ENCODE data around the gene AP3S2. TPM values are rescaled to one million over a fixed set of nuclear protein-coding genes. Genes with fewer than 3 reads are reported as not detected.

Gene AP3S2
- total and polyA plus RNA-seq, 2 of the 13 experiments (the other 11 are each of a cell fraction or from before 2014, with no cell fraction given) = 17.6 to 44.4 TPM

DNA sequence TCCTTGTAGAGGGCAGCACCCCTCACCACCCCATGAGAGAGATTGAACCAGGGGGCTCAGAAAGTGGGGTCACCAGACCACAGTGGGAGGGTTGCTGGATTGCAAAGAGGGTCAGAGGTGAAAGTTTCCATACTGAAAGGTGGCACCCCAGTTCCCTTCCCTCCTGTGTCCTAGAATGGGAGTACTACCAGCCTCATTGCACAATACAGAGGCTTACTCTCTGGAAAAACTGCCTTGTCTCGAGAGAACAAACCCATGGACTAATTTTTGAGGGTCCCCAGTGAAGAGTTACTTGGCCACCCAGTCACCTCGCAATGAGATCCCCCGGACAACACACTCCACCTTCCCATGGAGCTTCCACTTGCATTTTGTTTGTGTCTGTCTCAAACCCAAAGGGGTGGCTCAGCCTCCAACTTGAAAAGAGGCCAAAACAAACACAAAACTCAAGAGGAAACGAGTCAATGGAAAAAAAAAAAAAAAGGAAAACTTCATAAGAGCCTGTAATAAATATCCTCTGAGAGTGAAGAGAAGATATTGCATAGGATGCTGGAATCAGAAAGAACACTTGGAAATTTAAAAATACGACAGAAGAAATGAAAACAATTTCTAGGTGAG is 99.1 kb downstream of the AP3S2 start:
- ATAC-seq = no peak
- no peaks in the 10 kb centered on the region for H4K20me1 ChIP-seq (ENCODE audit: insufficient read depth, low read length)
- peaks cover 31 to 69% of the 10 kb centered on the region in 2 experiments for H3K36me3 ChIP-seq (replicated peaks in 1 of 2; ENCODE audit: control insufficient read depth in 1 of 2, insufficient read depth in 2 of 2, low read length in 2 of 2)
- no peak overlapping the region for H3K27ac ChIP-seq (ENCODE audit: extremely low read length, insufficient read depth, low read length)
- ChIA-PET POLR2A (interaction anchor here (1.0 to 1.9 kb wide), 3 partner anchors 10 to 20 kb away, joined by 6 to 12 read pairs (median 7); partner anchors contain the start of gene ANPEP), CTCF (ENCODE audit: low intra/inter-chr PET ratio, low total read pairs) (no interaction called here)
- no peak overlapping the region for H3K4me2 ChIP-seq (ENCODE audit: low read depth, low read length)
- no peak overlapping the region for H3K4me3 ChIP-seq (replicated peaks in 1 of 3; ENCODE audit: insufficient read depth in 1 of 3, low read depth in 2 of 3, low read length in 3 of 3)
- H3K79me2 ChIP-seq (ENCODE audit: insufficient read depth, low read length) = no peaks in the 10 kb centered on the region
- in situ Hi-C loops (cut with HindIII; ENCODE audit: extremely low pct_ligation_motif_present, low pct_unique_long_range_greater_than_20kb) = no loop called here
- peaks cover 17% of the 10 kb centered on the region for H3K4me1 ChIP-seq (ENCODE audit: insufficient read depth, low read length)
- WGBS (ENCODE audit: low lambda C conversion rate) = 67% methylated on average over 5 of the region's 5 CpGs
- no peaks in the 10 kb centered on the region for H3K27me3 ChIP-seq (ENCODE audit: control insufficient read depth in 1 of 2, insufficient read depth in 2 of 2, low read length in 2 of 2)
- no peak for FAIRE-seq
- no peak overlapping the region for H2AFZ ChIP-seq (ENCODE audit: low read length)
- no TSS peak for BruUV-seq (replicated peaks)
- no peak for DNase-seq (ENCODE audit: low spot score)
- intact Hi-C loops (cut with micrococcal nuclease; ENCODE audit: unreplicated experiment) = no loop called here
- no peaks in the 10 kb centered on the region for H3K9me3 ChIP-seq (ENCODE audit: low read length)
- TF ChIP-seq FOXA3 (CRISPR knock-in tag; IDR thresholded peaks at IDR 0.05) (0 out of 2 replicates have a peak, but pooled peaks have one; percentile 8), ZNF747 (CRISPR knock-in tag; IDR thresholded peaks at IDR 0.05; ENCODE audit: borderline replicate concordance) (no peak), CEBPB (IDR thresholded peaks at IDR 0.05; ENCODE audit: borderline replicate concordance, low read depth, low read length) (peak; percentile 57; the same call in 1 of the 2 replicates), ZNF557 (CRISPR knock-in tag; IDR thresholded peaks at IDR 0.05) (no peak)
- TF ChIP-seq, protein P1, sequence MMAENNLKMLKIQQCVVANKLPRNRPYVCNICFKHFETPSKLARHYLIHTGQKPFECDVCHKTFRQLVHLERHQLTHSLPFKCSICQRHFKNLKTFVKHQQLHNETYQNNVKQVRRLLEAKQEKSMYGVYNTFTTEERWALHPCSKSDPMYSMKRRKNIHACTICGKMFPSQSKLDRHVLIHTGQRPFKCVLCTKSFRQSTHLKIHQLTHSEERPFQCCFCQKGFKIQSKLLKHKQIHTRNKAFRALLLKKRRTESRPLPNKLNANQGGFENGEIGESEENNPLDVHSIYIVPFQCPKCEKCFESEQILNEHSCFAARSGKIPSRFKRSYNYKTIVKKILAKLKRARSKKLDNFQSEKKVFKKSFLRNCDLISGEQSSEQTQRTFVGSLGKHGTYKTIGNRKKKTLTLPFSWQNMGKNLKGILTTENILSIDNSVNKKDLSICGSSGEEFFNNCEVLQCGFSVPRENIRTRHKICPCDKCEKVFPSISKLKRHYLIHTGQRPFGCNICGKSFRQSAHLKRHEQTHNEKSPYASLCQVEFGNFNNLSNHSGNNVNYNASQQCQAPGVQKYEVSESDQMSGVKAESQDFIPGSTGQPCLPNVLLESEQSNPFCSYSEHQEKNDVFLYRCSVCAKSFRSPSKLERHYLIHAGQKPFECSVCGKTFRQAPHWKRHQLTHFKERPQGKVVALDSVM (CRISPR knock-in tag; IDR thresholded peaks at IDR 0.05) = peak; percentile 57; the same call in 1 of the 2 replicates
- no peak overlapping the region for H3K9ac ChIP-seq (ENCODE audit: insufficient read depth, low read depth, low read length)

All from HepG2 (cell line).